Ovary (tissue), 9 donors: ENCODE data around the gene TTC21A. TPM values are rescaled to one million over a fixed set of nuclear protein-coding genes. Genes with fewer than 3 reads are reported as not detected.

ENCODE experiments used
- DNase-seq, 5 donors: peaks; one replicate each; pipeline ENCODE4 v3.0.0-alpha.2; 2019 to 2020
- H3K27ac ChIP-seq, 2 donors: fragments of 200-600 bp; one replicate each; pipeline versions ENCODE4 v1.5.1 to v1.8.0; 2019 to 2022
- H3K27me3 ChIP-seq: fragments of 200-600 bp; one replicate; pipeline ENCODE4 v1.8.0; 2022
- H3K36me3 ChIP-seq: fragments of 200-600 bp; sonication (generic); one replicate; pipeline ENCODE4 v1.5.1; 2019
- H3K4me1 ChIP-seq: one replicate; pipeline ENCODE4 v1.8.1; 2013; ENCODE audit warnings: mild to moderate bottlenecking, moderate library complexity; ENCODE audit not compliant: insufficient read depth
- H3K4me3 ChIP-seq: fragments of 200-600 bp; sonication (generic); one replicate; pipeline ENCODE4 v1.5.1; 2017
- H3K9me3 ChIP-seq, 2 donors: fragments of 200-600 bp in 1 of 2; sonication (generic) in 1 of 2; one replicate each; pipeline versions ENCODE4 v1.5.1 to v1.8.1; 2013 to 2019; ENCODE audit warnings: mild to moderate bottlenecking in 1 of 2, moderate library complexity in 1 of 2
- CTCF ChIP-seq, 3 donors: fragments of 450-650 bp in 2 of 3; fragments of 200-600 bp in 1 of 3; IDR thresholded peaks; one replicate each; pipeline versions ENCODE4 v1.5.1 to v1.8.0; 2016 to 2022; ENCODE audit warnings: antibody characterized with exemption in 3 of 3, mild to moderate bottlenecking in 1 of 3
- EP300 ChIP-seq: sonication (generic); formaldehyde crosslinking; IDR thresholded peaks from one replicate; pipeline ENCODE4 v1.6.1; 2017; ENCODE audit warnings: antibody characterized with exemption
- POLR2A ChIP-seq: fragments of 450-650 bp; IDR thresholded peaks from one replicate; pipeline ENCODE4 v1.6.1; 2017; ENCODE audit warnings: antibody characterized with exemption, mild to moderate bottlenecking, moderate library complexity
- WGBS, 3 donors: extraction: QIAGEN DNeasy Blood & Tissue Kit in 1 of 3; methylation state at CpG; one replicate each; pipeline versions ENCODE4 v1.1.5 to v1.1.7; 2013 to 2017; 5-methylcytosine and 5-hydroxymethylcytosine counted together
- intact Hi-C, 4 donors: fragments of 100-400 bp; cut with DNase I; formaldehyde crosslinking; loops; one replicate each; pipeline versions ENCODE4 v1.11.0 to v1.15.1; 2022 to 2023
- polyA plus RNA-seq, 2 donors: library from polyadenylated mRNA; stranded (reverse); fragments of 200-250 nt in 1 of 2; fragments of 350-450 nt in 1 of 2; fragmentation: Illumina TruSeq in 1 of 2; extraction: RNeasy Lipid Tissue Mini Kit (QIAGEN cat#74804) in 1 of 2; gene quantifications; one replicate each; pipeline ENCODE4 v1.2.3, GENCODE V29; 2013 to 2014
- total RNA-seq, 7 donors: library from RNA; depleted of rRNA in 2 of 7; stranded (reverse); fragments of >200 nt in 2 of 7; fragmentation: NEBNext Ultra II Directional in 3 of 7; extraction: Animal tissue kit (Norgen Biotek cat#: 25700) in 3 of 7; gene quantifications; one replicate each; pipeline versions ENCODE4 v1.1.0 to v1.2.4, GENCODE V29; 2016 to 2023
- donor health status: DM: no; HTN: no; CAD: no; lungs with moderate emphysema.
- donor health status: DM: no; HTN: no; CAD: no.
- donor health status: Bipolar disorder and iron deficiency.
- donor health status: DM: yes; HTN: yes; CAD: no.
- donor health status: DM: no; HTN: no; CAD: no.
- donor health status: DM: yes; HTN: yes; CAD: no.

Gene TTC21A
- total and polyA plus RNA-seq, 9 donors, result 4.2 to 21.4 (median 6.6) TPM

GRCh38 chr3:39173318-39174125, 66.0 kb downstream of the TTC21A start:
- intact Hi-C loops, result no loop called here
- Histone ChIP-seq H3K9me3 (no peaks in the 10 kb centered on the region), H3K27ac (no peak overlapping the region), H3K4me1 (peaks cover 2% of the 10 kb centered on the region), H3K27me3 (no peaks in the 10 kb centered on the region), H3K4me3 (no peak overlapping the region), H3K36me3 (no peaks in the 10 kb centered on the region)
- TF ChIP-seq POLR2A (no peak), CTCF (IDR thresholded peaks at IDR 0.05) (no peak), EP300 (no peak)
- WGBS, 3 donors, result 61 to 85% (median 69%) methylated on average over 2 of the region's 2 CpGs
- DNase-seq, result no peak

- no peaks in the 10 kb centered on the region for H3K9me3 ChIP-seq
- peaks cover 7% of the 10 kb centered on the region for H3K4me1 ChIP-seq
- no peak overlapping the region for H3K4me3 ChIP-seq
- H3K27ac ChIP-seq, result peak overlapping the region; percentile 8 to 80
- DNase-seq, result no peak
- H3K27me3 ChIP-seq, result no peaks in the 10 kb centered on the region
- intact Hi-C loops, result no loop called here
- 76 to 88% (median 86%) methylated on average over 6 of the region's 6 CpGs for WGBS, 3 donors
- TF ChIP-seq POLR2A (no peak), EP300 (no peak)
- no peaks in the 10 kb centered on the region for H3K36me3 ChIP-seq
Measured at GRCh38 chr3:39176025-39176714, 68.7 kb downstream of the TTC21A start.

- Histone ChIP-seq H3K36me3 (no peaks in the 10 kb centered on the region), H3K27me3 (no peaks in the 10 kb centered on the region), H3K27ac (peak overlapping the region; percentile 80 to 81), H3K9me3 (no peaks in the 10 kb centered on the region), H3K4me1 (peaks cover 7% of the 10 kb centered on the region), H3K4me3 (peak overlapping the region; percentile 41)
- peak; percentile 87 to 96 (median 92) for DNase-seq
- intact Hi-C loops, result no loop called here
- TF ChIP-seq EP300 (peak; percentile 96), CTCF (IDR thresholded peaks at IDR 0.05) (no peak), POLR2A (peak; percentile 82)
- 0 to 1% (median 0%) methylated on average over 29 to 32 of the region's 32 CpGs for WGBS, 3 donors
Measured at GRCh38 chr3:39177708-39178332, 70.3 kb downstream of the TTC21A start.

GRCh38 chr3:39178553-39178952, 71.1 kb downstream of the TTC21A start:
- peaks cover 7% of the 10 kb centered on the region for H3K4me1 ChIP-seq
- H3K27me3 ChIP-seq, result no peaks in the 10 kb centered on the region
- no peak overlapping the region for H3K4me3 ChIP-seq
- no peak for DNase-seq
- intact Hi-C loops, result no loop called here
- no peak for TF ChIP-seq EP300
- TF ChIP-seq CTCF (IDR thresholded peaks at IDR 0.05), result no peak
- no peak for TF ChIP-seq POLR2A
- H3K36me3 ChIP-seq, result no peaks in the 10 kb centered on the region
- no peaks in the 10 kb centered on the region for H3K9me3 ChIP-seq
- 61 to 72% (median 64%) methylated on average over 4 of the region's 4 CpGs for WGBS, 3 donors
- H3K27ac ChIP-seq, result peak overlapping the region in 1 of 2 donors; percentile 80
